GM23338 (cell line): ENCODE data around the gene PML. TPM values are rescaled to one million over a fixed set of nuclear protein-coding genes. Genes with fewer than 3 reads are reported as not detected.

Experiments used
- ATAC-seq: fragments of 200-7000 bp; cut with Tn5 transposase; 3 replicates; pipeline ENCODE4 v1.9.1; 2020
- DNase-seq: peaks from one replicate; pipeline ENCODE4 v3.0.0-alpha.2; 2015; ENCODE audit warnings: low spot score
- H2AFZ ChIP-seq: fragments of 200-600 bp; sonication (generic); 2 replicates; pipeline ENCODE4 v1.8.0; 2016; ENCODE audit warnings: antibody characterized with exemption, mild to moderate bottlenecking, moderate library complexity
- H3F3A ChIP-seq: fragments of 200-600 bp; sonication (generic); replicated peaks from 2 replicates; pipeline ENCODE4 v1.8.0; 2017; ENCODE audit warnings: antibody characterized with exemption, mixed run types, low read depth
- H3K27ac ChIP-seq: fragments of 200-600 bp; sonication (generic); 2 replicates; pipeline ENCODE4 v1.6.1; 2016; ENCODE audit warnings: low read depth
- H3K27me3 ChIP-seq: fragments of 200-600 bp; sonication (generic); 2 replicates; pipeline ENCODE4 v1.8.0; 2016; ENCODE audit warnings: mild to moderate bottlenecking, mixed run types, moderate library complexity; ENCODE audit not compliant: insufficient read depth
- H3K36me3 ChIP-seq: fragments of 200-600 bp; sonication (generic); 2 replicates; pipeline ENCODE4 v1.8.0; 2016; ENCODE audit warnings: mild to moderate bottlenecking; ENCODE audit not compliant: insufficient read depth
- H3K4me1 ChIP-seq: fragments of 200-600 bp; sonication (generic); 2 replicates; pipeline ENCODE4 v1.8.0; 2016; ENCODE audit warnings: mild to moderate bottlenecking, moderate library complexity; ENCODE audit not compliant: insufficient read depth
- H3K4me2 ChIP-seq: fragments of 200-600 bp; sonication (generic); 2 replicates; pipeline ENCODE4 v1.7.1; 2017; ENCODE audit warnings: mixed run types
- H3K4me3 ChIP-seq: fragments of 200-600 bp; sonication (generic); 2 replicates; pipeline ENCODE4 v1.6.1; 2016; ENCODE audit warnings: mixed run types
- H3K79me2 ChIP-seq: fragments of 200-600 bp; sonication (generic); replicated peaks from 2 replicates; pipeline ENCODE4 v1.8.0; 2017; ENCODE audit warnings: mild to moderate bottlenecking; ENCODE audit not compliant: insufficient read depth
- H3K9me2 ChIP-seq: fragments of 200-600 bp; sonication (generic); 2 replicates; pipeline ENCODE4 v1.8.0; 2017; ENCODE audit not compliant: insufficient read depth
- H4K20me1 ChIP-seq: fragments of 200-600 bp; sonication (generic); replicated peaks from 2 replicates; pipeline ENCODE4 v1.8.0; 2017; ENCODE audit warnings: mild to moderate bottlenecking; ENCODE audit not compliant: insufficient read depth
- H3K27ac Mint-ChIP-seq: 2 replicates; pipeline ENCODE4 v1.8.0; 2020; ENCODE audit warnings: inconsistent platforms, mild to moderate bottlenecking, moderate library complexity, mixed read lengths
- H3K27me3 Mint-ChIP-seq: 3 replicates; pipeline ENCODE4 v1.8.0; 2022; ENCODE audit warnings: low read depth, mild to moderate bottlenecking, moderate library complexity, mixed read lengths, inconsistent platforms; ENCODE audit not compliant: insufficient read depth, poor library complexity
- H3K36me3 Mint-ChIP-seq: 3 replicates; pipeline ENCODE4 v1.8.0; 2021; ENCODE audit warnings: low read depth, mild to moderate bottlenecking, inconsistent platforms, moderate library complexity, mixed read lengths
- H3K4me1 Mint-ChIP-seq: 3 replicates; pipeline ENCODE4 v1.8.0; 2020; ENCODE audit warnings: mild to moderate bottlenecking, inconsistent platforms, mixed read lengths
- H3K4me3 Mint-ChIP-seq: 3 replicates; pipeline ENCODE4 v1.8.0; 2021; ENCODE audit warnings: moderate library complexity, mild to moderate bottlenecking, inconsistent platforms, mixed read lengths
- H3K9me3 Mint-ChIP-seq: 3 replicates; pipeline ENCODE4 v1.8.0; 2020; ENCODE audit warnings: moderate library complexity, mild to moderate bottlenecking, inconsistent platforms, mixed read lengths
- CREB1 ChIP-seq: fragments of 250-450 bp; sonication (Bioruptor Pico); IDR thresholded peaks from 2 replicates; pipeline ENCODE4 v1.5.0; 2020; ENCODE audit warnings: low read depth, mild to moderate bottlenecking, moderate library complexity
- CTCF ChIP-seq, 2 experiments: fragments of 200-600 bp in 1 of 2; sonication (generic) in 1 of 2; conservative IDR thresholded peaks; 2 replicates each; pipeline versions ENCODE4 v1.5.1 to v1.6.1; 2016 to 2017; ENCODE audit warnings: antibody characterized with exemption in 2 of 2, low read depth in 2 of 2, mild to moderate bottlenecking in 2 of 2, moderate library complexity in 1 of 2
- ETS1 ChIP-seq: IDR thresholded peaks from 2 replicates; pipeline ENCODE4 v1.6.1; 2016; ENCODE audit warnings: antibody characterized with exemption
- EZH2 ChIP-seq: fragments of 200-600 bp; sonication (generic); IDR thresholded peaks from one replicate; pipeline ENCODE4 v1.8.0; 2017; ENCODE audit warnings: antibody characterized with exemption, mild to moderate bottlenecking, low read depth; ENCODE audit not compliant: unreplicated experiment
- EZH2phosphoT487 ChIP-seq: fragments of 200-600 bp; sonication (generic); IDR thresholded peaks from one replicate; pipeline ENCODE4 v1.8.1; 2018; ENCODE audit warnings: antibody characterized with exemption; ENCODE audit not compliant: unreplicated experiment
- JUNB ChIP-seq: IDR thresholded peaks from one replicate; pipeline ENCODE4 v1.6.1; 2016; ENCODE audit warnings: antibody characterized with exemption; ENCODE audit not compliant: unreplicated experiment
- NANOG ChIP-seq: IDR thresholded peaks from 2 replicates; pipeline ENCODE4 v1.6.1; 2016; ENCODE audit warnings: antibody characterized with exemption, borderline replicate concordance
- POLR2AphosphoS5 ChIP-seq: IDR thresholded peaks from 2 replicates; pipeline ENCODE4 v1.6.1; 2016; ENCODE audit warnings: antibody characterized with exemption, low read depth
- REST ChIP-seq: IDR thresholded peaks from one replicate; pipeline ENCODE4 v1.6.1; 2018; ENCODE audit warnings: antibody characterized with exemption; ENCODE audit not compliant: unreplicated experiment
- STAT1 ChIP-seq: IDR thresholded peaks from one replicate; pipeline ENCODE4 v1.6.1; 2016; ENCODE audit warnings: antibody characterized with exemption; ENCODE audit not compliant: unreplicated experiment
- ZNF114 ChIP-seq: fragments of 250-450 bp; sonication (Bioruptor Pico); IDR thresholded peaks from 2 replicates; pipeline ENCODE4 v1.5.0; 2020; ENCODE audit warnings: mild to moderate bottlenecking, moderate library complexity
- ZNF331 ChIP-seq: fragments of 250-450 bp; sonication (Bioruptor Pico); IDR thresholded peaks from 2 replicates; pipeline ENCODE4 v1.5.0; 2020; ENCODE audit warnings: low read depth, mild to moderate bottlenecking, moderate library complexity
- ZNF462 ChIP-seq: fragments of 250-450 bp; sonication (Bioruptor Pico); IDR thresholded peaks from 2 replicates; pipeline ENCODE4 v1.5.0; 2020; ENCODE audit warnings: mild to moderate bottlenecking, moderate library complexity
- polyA plus RNA-seq: library from polyadenylated mRNA; unstranded; fragments of >200 nt; fragmentation: Nextera tagmentation; extraction: Ambion mirVana; gene quantifications from 2 replicates; pipeline ENCODE4 v1.2.1, GENCODE V29; 2016
- total RNA-seq: library from RNA; depleted of rRNA; stranded (reverse); fragments of >200 nt; shearing (Covaris generic); gene quantifications from 2 replicates; pipeline ENCODE4 v1.2.3, GENCODE V29; 2014

The PML gene
- total and polyA plus RNA-seq, 2 experiments from 2014 or later: 19.0 to 73.1 TPM

GRCh38 chr15:74032046-74032445, 37.5 kb downstream of the PML start:
- Histone ChIP-seq H3K79me2 (no peaks in the 10 kb centered on the region), H3K27me3 (no peaks in the 10 kb centered on the region), H3K9me2 (no peaks in the 10 kb centered on the region), H3K4me2 (no peak overlapping the region), H3K4me3 (no peak overlapping the region), H3K4me1 (peaks cover 2% of the 10 kb centered on the region; the same call in 1 of the 2 replicates), H3K27ac (no peak overlapping the region), H3F3A (no peaks in the 10 kb centered on the region), H2AFZ (no peak overlapping the region), H3K36me3 (no peaks in the 10 kb centered on the region), H4K20me1 (no peaks in the 10 kb centered on the region; the same call in 1 of the 2 replicates)
- no peaks in the 10 kb centered on the region; the same call in 2 of the 3 replicates for H3K9me3 Mint-ChIP-seq
- H3K4me1 Mint-ChIP-seq: peaks cover 10% of the 10 kb centered on the region; the same call in 2 of the 3 replicates
- H3K27ac Mint-ChIP-seq: no peak overlapping the region
- ATAC-seq (no peak), DNase-seq (no peak)
- H3K4me3 Mint-ChIP-seq: no peak overlapping the region
- H3K27me3 Mint-ChIP-seq: peaks cover 16% of the 10 kb centered on the region
- peaks cover 6% of the 10 kb centered on the region; the same call in 2 of the 3 replicates for H3K36me3 Mint-ChIP-seq
- TF ChIP-seq EZH2phosphoT487 (no peak), ZNF114 (CRISPR knock-in tag) (no peak), CREB1 (CRISPR knock-in tag) (no peak), ZNF462 (CRISPR knock-in tag) (no peak), ZNF331 (CRISPR knock-in tag) (no peak), CTCF (conservative IDR thresholded peaks at IDR 0.05; ENCODE audit: low read depth in 2 of 2) (no peak), REST (no peak), ETS1 (no peak), EZH2 (no peak), NANOG (no peak), JUNB (no peak), POLR2AphosphoS5 (no peak), STAT1 (no peak)
